ENCODE measurements around the gene ADD2. TPM values are rescaled to one million over a fixed set of nuclear protein-coding genes. Genes with fewer than 3 reads are reported as not detected.
"Not testable (repeated sequence)": the region's sequence is repeated elsewhere in the genome, so short reads cannot be mapped to it uniquely, and the experiment has no call there.

ADD2 gene
- total and polyA plus RNA-seq, 2 experiments from 2014 or later, result not detected

DNA sequence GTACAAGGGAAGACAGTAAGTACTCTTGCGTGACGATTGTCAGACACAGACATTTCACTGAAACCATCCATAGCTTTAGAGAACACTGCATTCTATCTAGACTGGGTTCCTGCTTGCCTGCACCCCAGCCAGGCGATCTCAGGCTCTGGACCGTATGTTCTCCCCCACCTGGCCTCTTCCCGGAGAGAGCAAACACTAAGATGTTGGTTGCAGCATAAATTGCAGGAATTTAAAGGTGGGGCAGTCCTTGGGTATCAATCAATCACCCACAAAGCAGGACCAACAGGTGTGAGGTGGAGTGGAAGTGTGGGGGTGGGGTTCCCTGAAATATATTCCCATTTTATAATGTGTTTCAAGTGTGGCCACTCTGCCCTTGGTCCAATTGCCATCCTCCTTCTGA lies 110.8 kb downstream of the ADD2 start:
- H3K79me2 ChIP-seq (ENCODE audit: insufficient read depth), result no peaks in the 10 kb centered on the region
- H3K27ac ChIP-seq, result no peak overlapping the region
- no peaks in the 10 kb centered on the region for H4K20me1 ChIP-seq (ENCODE audit: insufficient read depth)
- H3K4me3 ChIP-seq, result no peak overlapping the region
- H3K4me2 ChIP-seq (ENCODE audit: unreplicated experiment), result no peak overlapping the region
- H3K9me3 ChIP-seq (ENCODE audit: low read depth), result no peaks in the 10 kb centered on the region
- no peaks in the 10 kb centered on the region for H3K36me3 ChIP-seq (ENCODE audit: low read depth)
- WGBS, 2 experiments (ENCODE audit: low coverage in 1 of 2, low lambda C conversion rate in 2 of 2, missing lambda C conversion rate in 2 of 2), result 44 to 51% methylated on average over 5 of the region's 5 CpGs
- no peak overlapping the region for H3K9ac ChIP-seq
- no peaks in the 10 kb centered on the region for H3F3A ChIP-seq (ENCODE audit: insufficient read depth)
- no peak for DNase-seq
- TF ChIP-seq EZH2 (IDR thresholded peaks at IDR 0.05; ENCODE audit: insufficient read depth, poor library complexity, severe bottlenecking), result no peak
- no peaks in the 10 kb centered on the region for H3K4me1 ChIP-seq (ENCODE audit: insufficient read depth)
- H3K27me3 ChIP-seq (replicated peaks; ENCODE audit: insufficient read depth), result peaks cover 59% of the 10 kb centered on the region
- no peak overlapping the region for H2AFZ ChIP-seq
- in situ Hi-C loops (cut with MboI), result loop anchor here (10.0 kb wide), 1 partner anchor 128 kb away; no protein-coding TSS in a partner anchor
- no peaks in the 10 kb centered on the region for H3K9me2 ChIP-seq (ENCODE audit: insufficient read depth)

DNA sequence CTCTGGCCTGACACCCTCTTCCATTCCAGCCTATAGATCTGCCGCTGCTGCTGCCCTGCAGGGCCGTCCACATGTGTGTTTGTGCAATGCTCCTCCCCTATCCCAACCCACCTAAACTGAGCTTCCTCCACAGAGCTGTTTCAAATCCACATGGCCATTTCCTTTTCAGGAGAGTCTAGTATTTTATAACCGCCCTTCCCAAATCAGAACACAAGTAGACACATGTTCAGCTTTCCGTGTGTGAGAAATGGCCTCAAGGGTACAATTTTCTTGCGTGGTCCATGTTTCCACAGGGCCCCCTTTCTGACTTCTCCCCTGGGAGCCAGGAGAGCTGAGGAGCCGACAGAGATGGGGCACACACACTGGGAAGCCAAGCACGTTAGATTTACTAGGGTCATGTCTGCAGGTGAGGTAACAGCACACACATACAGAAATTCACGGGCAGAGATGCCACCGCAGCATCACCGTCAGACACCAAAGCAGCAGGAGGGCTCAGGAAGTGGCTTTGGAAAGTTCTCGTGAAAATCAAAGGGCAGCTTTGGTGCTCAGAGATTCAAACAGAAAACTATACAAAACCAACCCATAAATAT lies 111.5 kb downstream of the ADD2 start:
- no peak overlapping the region for H2AFZ ChIP-seq
- no peaks in the 10 kb centered on the region for H3K9me2 ChIP-seq (ENCODE audit: insufficient read depth)
- no peak for TF ChIP-seq EZH2phosphoT487 (IDR thresholded peaks at IDR 0.05; ENCODE audit: insufficient read depth, low read depth)
- TF ChIP-seq EZH2 (IDR thresholded peaks at IDR 0.05; ENCODE audit: insufficient read depth, poor library complexity, severe bottlenecking), result no peak
- H3K27me3 ChIP-seq (replicated peaks; ENCODE audit: insufficient read depth), result peaks cover 65% of the 10 kb centered on the region
- H3K4me3 ChIP-seq, result no peak overlapping the region
- DNase-seq, result no peak
- H3K27ac ChIP-seq, result no peak overlapping the region
- no peaks in the 10 kb centered on the region for H3K4me1 ChIP-seq (ENCODE audit: insufficient read depth)
- no peaks in the 10 kb centered on the region for H3F3A ChIP-seq (ENCODE audit: insufficient read depth)
- no peaks in the 10 kb centered on the region for H3K9me3 ChIP-seq (ENCODE audit: low read depth)
- in situ Hi-C loops (cut with MboI), result loop anchor here (10.0 kb wide), 1 partner anchor 128 kb away; no protein-coding TSS in a partner anchor
- no peak overlapping the region for H3K9ac ChIP-seq
- no peak overlapping the region for H3K4me2 ChIP-seq (ENCODE audit: unreplicated experiment)
- no peaks in the 10 kb centered on the region for H4K20me1 ChIP-seq (ENCODE audit: insufficient read depth)
- H3K36me3 ChIP-seq (ENCODE audit: low read depth), result no peaks in the 10 kb centered on the region
- 45 to 47% methylated on average over 11 of the region's 11 CpGs for WGBS, 2 experiments (ENCODE audit: low coverage in 1 of 2, low lambda C conversion rate in 2 of 2, missing lambda C conversion rate in 2 of 2)
- H3K79me2 ChIP-seq (ENCODE audit: insufficient read depth), result no peaks in the 10 kb centered on the region

DNA sequence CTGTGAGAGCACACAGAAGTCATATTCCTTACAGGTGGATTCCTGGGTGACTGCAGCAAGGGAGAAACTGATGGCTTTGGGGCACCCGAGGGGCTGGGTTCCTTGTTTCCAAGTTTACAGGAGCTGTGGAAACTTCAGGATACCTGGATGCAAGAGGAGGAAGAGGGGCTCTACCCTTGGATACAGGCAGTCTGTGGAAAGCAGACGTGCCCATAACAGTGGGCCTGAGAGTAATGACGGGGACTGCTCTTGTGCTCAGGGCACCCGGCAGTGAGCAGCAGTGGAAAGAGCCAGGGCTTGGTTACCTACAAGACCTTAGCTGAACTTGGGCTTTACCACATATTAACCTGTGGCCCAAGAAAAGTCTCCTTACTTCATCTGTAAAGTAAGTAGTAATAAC lies 112.2 kb downstream of the ADD2 start:
- H2AFZ ChIP-seq, result no peak overlapping the region
- no peak overlapping the region for H3K9ac ChIP-seq
- no peaks in the 10 kb centered on the region for H3K36me3 ChIP-seq (ENCODE audit: low read depth)
- H3K27ac ChIP-seq, result no peak overlapping the region
- 37 to 39% methylated on average over 4 of the region's 4 CpGs for WGBS, 2 experiments (ENCODE audit: low coverage in 1 of 2, low lambda C conversion rate in 2 of 2, missing lambda C conversion rate in 2 of 2)
- no peaks in the 10 kb centered on the region for H4K20me1 ChIP-seq (ENCODE audit: insufficient read depth)
- H3K79me2 ChIP-seq (ENCODE audit: insufficient read depth), result no peaks in the 10 kb centered on the region
- TF ChIP-seq EZH2 (IDR thresholded peaks at IDR 0.05; ENCODE audit: insufficient read depth, poor library complexity, severe bottlenecking) (no peak), EZH2phosphoT487 (IDR thresholded peaks at IDR 0.05; ENCODE audit: insufficient read depth, low read depth) (no peak)
- in situ Hi-C loops (cut with MboI), result loop anchor here (10.0 kb wide), 1 partner anchor 129 kb away; no protein-coding TSS in a partner anchor
- no peak for DNase-seq
- H3F3A ChIP-seq (ENCODE audit: insufficient read depth), result no peaks in the 10 kb centered on the region
- H3K9me2 ChIP-seq (ENCODE audit: insufficient read depth), result no peaks in the 10 kb centered on the region
- no peak overlapping the region for H3K4me3 ChIP-seq
- H3K9me3 ChIP-seq (ENCODE audit: low read depth), result no peaks in the 10 kb centered on the region
- H3K4me1 ChIP-seq (ENCODE audit: insufficient read depth), result no peaks in the 10 kb centered on the region
- no peak overlapping the region for H3K4me2 ChIP-seq (ENCODE audit: unreplicated experiment)
- H3K27me3 ChIP-seq (replicated peaks; ENCODE audit: insufficient read depth), result peaks cover 71% of the 10 kb centered on the region

DNA sequence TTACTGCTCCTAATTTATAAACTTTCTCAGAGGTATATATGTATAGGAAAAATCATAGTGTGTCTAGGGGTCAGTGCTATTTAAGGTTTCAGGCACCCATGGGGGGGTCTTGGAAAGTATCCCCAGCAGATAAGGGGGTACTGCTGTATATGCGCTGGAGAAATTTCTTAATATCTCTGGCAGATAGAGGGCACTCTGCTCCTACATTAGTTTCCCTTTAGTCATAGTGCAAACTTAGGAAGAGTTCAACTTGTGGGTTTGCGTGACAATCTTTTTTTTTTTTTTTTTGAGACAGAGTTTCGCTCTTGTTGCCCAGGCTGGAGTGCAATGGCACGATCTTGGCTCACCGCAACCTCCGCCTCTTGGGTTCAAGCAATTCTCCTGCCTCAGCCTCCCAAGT lies 112.8 kb downstream of the ADD2 start:
- WGBS, 2 experiments (ENCODE audit: low coverage in 1 of 2, low lambda C conversion rate in 2 of 2, missing lambda C conversion rate in 2 of 2), result 39 to 42% methylated on average over 6 of the region's 6 CpGs
- H3K27ac ChIP-seq; H2AFZ ChIP-seq; H3K9ac ChIP-seq; H3K9me2 ChIP-seq (ENCODE audit: insufficient read depth); H3F3A ChIP-seq (ENCODE audit: insufficient read depth); H3K79me2 ChIP-seq (ENCODE audit: insufficient read depth); H3K9me3 ChIP-seq (ENCODE audit: low read depth); H3K4me3 ChIP-seq; H3K4me2 ChIP-seq (ENCODE audit: unreplicated experiment); H3K36me3 ChIP-seq (ENCODE audit: low read depth); H4K20me1 ChIP-seq (ENCODE audit: insufficient read depth); H3K4me1 ChIP-seq (ENCODE audit: insufficient read depth): not testable (repeated sequence)
- peaks cover 75% of the 10 kb centered on the region for H3K27me3 ChIP-seq (replicated peaks; ENCODE audit: insufficient read depth)
- in situ Hi-C loops (cut with MboI), result loop anchor here (10.0 kb wide), 1 partner anchor 130 kb away; no protein-coding TSS in a partner anchor
- peak; percentile 68 for DNase-seq

- Histone ChIP-seq H3K4me2 (ENCODE audit: unreplicated experiment) (no peak overlapping the region), H3F3A (ENCODE audit: insufficient read depth) (no peaks in the 10 kb centered on the region), H3K9me2 (ENCODE audit: insufficient read depth) (no peaks in the 10 kb centered on the region), H3K4me1 (ENCODE audit: insufficient read depth) (no peaks in the 10 kb centered on the region), H3K27me3 (replicated peaks; ENCODE audit: insufficient read depth) (peaks cover 53% of the 10 kb centered on the region), H3K9ac (no peak overlapping the region), H3K27ac (no peak overlapping the region), H3K9me3 (ENCODE audit: low read depth) (no peaks in the 10 kb centered on the region), H3K79me2 (ENCODE audit: insufficient read depth) (no peaks in the 10 kb centered on the region), H4K20me1 (ENCODE audit: insufficient read depth) (no peaks in the 10 kb centered on the region), H3K4me3 (no peak overlapping the region), H2AFZ (no peak overlapping the region), H3K36me3 (ENCODE audit: low read depth) (no peaks in the 10 kb centered on the region)
- in situ Hi-C loops (cut with MboI), result loop anchor here (10.0 kb wide), 1 partner anchor 133 kb away; no protein-coding TSS in a partner anchor
- no peak for DNase-seq
- TF ChIP-seq EZH2 (IDR thresholded peaks at IDR 0.05; ENCODE audit: insufficient read depth, poor library complexity, severe bottlenecking) (no peak), EZH2phosphoT487 (IDR thresholded peaks at IDR 0.05; ENCODE audit: insufficient read depth, low read depth) (no peak)
- WGBS, 2 experiments (ENCODE audit: low coverage in 1 of 2, low lambda C conversion rate in 2 of 2, missing lambda C conversion rate in 2 of 2), result 52 to 61% methylated on average over 2 of the region's 2 CpGs
These were observed 116.3 kb downstream of the ADD2 start for GRCh38 chr2:70651727-70652126.

All from GM23248 (cell line).